Endothelial cell of umbilical vein (primary cell): ENCODE results near the gene GLB1L2. TPM values are rescaled to one million over a fixed set of nuclear protein-coding genes. Genes with fewer than 3 reads are reported as not detected.

Experiments used
- BruUV-seq: library from RNA; stranded (reverse); fragments of 400-500 nt; replicated peaks from 2 replicates; lab custom pipeline; 2021; lab: Mats Ljungman, UMichigan
- CTCF ChIA-PET: fragments of 300-600, 350-600 bp; sonication (Branson Sonifier 250); formaldehyde crosslinking; loops from one replicate; lab custom pipeline; 2021; ENCODE audit warnings: antibody characterized with exemption, inconsistent platforms; lab: Charles Lee
- POLR2A ChIA-PET: fragments of 300-600, 350-600 bp; sonication (Branson Sonifier 250); formaldehyde crosslinking; loops from one replicate; lab custom pipeline; 2021; ENCODE audit warnings: antibody characterized with exemption, inconsistent platforms; lab: Charles Lee
- DNase-seq: peaks from one replicate; pipeline ENCODE4 v3.0.0-alpha.2; 2011; ENCODE audit warnings: low read depth, low spot score
- FAIRE-seq: peaks from 2 replicates; lab custom pipeline; 2011; peaks lifted over from hg19 to GRCh38; lab: Jason Lieb, UNC
- H2AFZ ChIP-seq: 2 replicates; pipeline ENCODE4 v1.6.0; 2012; ENCODE audit warnings: low read depth, low read length, control low read depth, inconsistent platforms
- H3K27ac ChIP-seq: 2 replicates; pipeline ENCODE4 v1.5.1; 2011; ENCODE audit warnings: low read depth, mild to moderate bottlenecking, control low read depth, low read length, moderate library complexity; ENCODE audit not compliant: insufficient read depth
- H3K27me3 ChIP-seq, 2 experiments: 2 replicates each; pipeline versions ENCODE4 v1.6.0 to v1.6.1; 2011; ENCODE audit warnings: low read length in 2 of 2, mixed read lengths in 1 of 2; ENCODE audit not compliant: control insufficient read depth in 2 of 2, insufficient read depth in 2 of 2
- H3K36me3 ChIP-seq, 2 experiments: 2 replicates in 1 of 2; 3 replicates in 1 of 2; pipeline ENCODE4 v1.5.1; 2011; ENCODE audit warnings: low read length in 2 of 2, mild to moderate bottlenecking in 1 of 2, moderate library complexity in 1 of 2; ENCODE audit not compliant: control insufficient read depth in 2 of 2, insufficient read depth in 2 of 2; ENCODE audit errors: extremely low read depth in 1 of 2
- H3K4me1 ChIP-seq: 3 replicates; pipeline ENCODE4 v1.5.1; 2011; ENCODE audit warnings: mild to moderate bottlenecking, low read length; ENCODE audit not compliant: control insufficient read depth, insufficient read depth; ENCODE audit errors: extremely low read depth
- H3K4me2 ChIP-seq: 2 replicates; pipeline ENCODE4 v1.6.1; 2011; ENCODE audit warnings: low read length, control low read depth, mixed read lengths; ENCODE audit not compliant: insufficient read depth
- H3K4me3 ChIP-seq, 3 experiments: fragments of 200-600 bp in 1 of 3; sonication (generic), shearing (Covaris generic) in 1 of 3; replicated peaks in 1 of 3; 2 replicates each; pipeline ENCODE4 v1.5.1; 2011 to 2016; ENCODE audit warnings: control low read depth in 3 of 3, low read length in 3 of 3, mild to moderate bottlenecking in 2 of 3, inconsistent platforms in 1 of 3, low read depth in 1 of 3, moderate library complexity in 1 of 3; ENCODE audit not compliant: insufficient read depth in 1 of 3
- H3K79me2 ChIP-seq: 2 replicates; pipeline ENCODE4 v1.6.0; 2012; ENCODE audit warnings: low read length, inconsistent platforms; ENCODE audit not compliant: control insufficient read depth, insufficient read depth
- H3K9ac ChIP-seq: replicated peaks from 2 replicates; pipeline ENCODE3; 2011; ENCODE audit warnings: low read length, control low read depth; ENCODE audit not compliant: insufficient read depth; ENCODE audit errors: extremely low read depth
- H3K9me1 ChIP-seq: replicated peaks from 3 replicates; pipeline ENCODE4 v1.6.0; 2011; ENCODE audit warnings: mild to moderate bottlenecking, low read length; ENCODE audit not compliant: control insufficient read depth, insufficient read depth; ENCODE audit errors: extremely low read depth
- H3K9me3 ChIP-seq: replicated peaks from 2 replicates; pipeline ENCODE4 v1.5.1; 2012; ENCODE audit warnings: low read length, inconsistent platforms; ENCODE audit not compliant: control insufficient read depth, insufficient read depth
- H4K20me1 ChIP-seq: replicated peaks from 2 replicates; pipeline ENCODE3; 2011; ENCODE audit warnings: mild to moderate bottlenecking, low read length; ENCODE audit not compliant: control insufficient read depth, insufficient read depth; ENCODE audit errors: extremely low read depth
- CTCF ChIP-seq, 2 donors: IDR thresholded peaks; 1 replicate in 1 of 2; 2 replicates in 1 of 2; pipeline ENCODE4 v1.5.1; 2011; ENCODE audit warnings: low read length in 2 of 2, mild to moderate bottlenecking in 2 of 2, moderate library complexity in 2 of 2, control low read depth in 1 of 2, inconsistent platforms in 1 of 2, low read depth in 1 of 2; ENCODE audit not compliant: insufficient read depth in 1 of 2; ENCODE audit errors: extremely low read depth in 1 of 2
- EZH2 ChIP-seq: IDR thresholded peaks from 2 replicates; pipeline ENCODE4 v1.6.1; 2012; ENCODE audit warnings: borderline replicate concordance, low read depth, mild to moderate bottlenecking, moderate library complexity, low read length, inconsistent platforms; ENCODE audit not compliant: severe bottlenecking
- FOS ChIP-seq: IDR thresholded peaks from 2 replicates; pipeline ENCODE4 v1.6.1; 2011; ENCODE audit warnings: mild to moderate bottlenecking, low read length, moderate library complexity, borderline replicate concordance; ENCODE audit not compliant: insufficient read depth
- GATA2 ChIP-seq: IDR thresholded peaks from 2 replicates; pipeline ENCODE4 v1.7.0; 2011; ENCODE audit warnings: low read depth, mild to moderate bottlenecking, moderate library complexity, mixed read lengths, low read length; ENCODE audit not compliant: insufficient read length, insufficient read depth
- JUN ChIP-seq: IDR thresholded peaks from 2 replicates; pipeline ENCODE4 v1.6.1; 2011; ENCODE audit warnings: borderline replicate concordance, low read depth; ENCODE audit not compliant: insufficient read length, insufficient read depth
- MAX ChIP-seq: IDR thresholded peaks from 2 replicates; pipeline ENCODE4 v1.6.1; 2011; ENCODE audit not compliant: insufficient read depth, insufficient read length
- MYC ChIP-seq: IDR thresholded peaks from one replicate; pipeline ENCODE4 v1.6.1; 2011; ENCODE audit warnings: mild to moderate bottlenecking, low read depth, low read length
- POLR2A ChIP-seq: IDR thresholded peaks from 2 replicates; pipeline ENCODE4 v1.6.1; 2012; ENCODE audit warnings: low read depth, mild to moderate bottlenecking, control low read depth, low read length
- POLR2AphosphoS5 ChIP-seq: IDR thresholded peaks from 2 replicates; pipeline ENCODE4 v1.6.1; 2012; ENCODE audit warnings: low read depth, mild to moderate bottlenecking, control low read depth, low read length, moderate library complexity; ENCODE audit not compliant: insufficient read depth
- dilution Hi-C: fragments of 300-500 bp; cut with MboI; formaldehyde crosslinking; loops from one replicate; pipeline ENCODE4 v1.15.0; 2019; ENCODE audit warnings: low sequenced_read_pairs; ENCODE audit not compliant: extremely low pct_ligation_motif_present
- intact Hi-C: fragments of 100-400 bp; cut with micrococcal nuclease; formaldehyde crosslinking; loops from one replicate; pipeline ENCODE4 v1.10.0; 2022
- polyA plus RNA-seq, 4 experiments: library from polyadenylated mRNA; depleted of rRNA in 3 of 4; stranded (reverse) in 3 of 4; unstranded in 1 of 4; fragments of >200 nt; gene quantifications; 2 replicates each; pipeline versions ENCODE4 v1.2.1 to v1.2.3, GENCODE V29; 2011 to 2012; ENCODE audit warnings: missing spikeins in 1 of 4
- total RNA-seq: library from RNA; stranded (reverse); gene quantifications from 2 replicates; pipeline ENCODE4 v1.2.3, GENCODE V29; 2021

Gene GLB1L2
- total and polyA plus RNA-seq, 2 donors (not counting 3 experiments of a cell fraction or from before 2014, with no cell fraction given) = 0.55 to 0.59 TPM

GRCh38 chr11:134313379-134313778 is 18.4 kb upstream of the GLB1L2 start:
- Histone ChIP-seq H3K36me3 (no peaks in the 10 kb centered on the region), H3K9ac (no peak overlapping the region), H3K4me2 (no peak overlapping the region), H4K20me1 (no peaks in the 10 kb centered on the region), H3K79me2 (no peaks in the 10 kb centered on the region), H3K4me1 (no peaks in the 10 kb centered on the region), H3K27ac (no peak overlapping the region), H3K27me3 (no peaks in the 10 kb centered on the region), H2AFZ (no peak overlapping the region), H3K9me3 (no peaks in the 10 kb centered on the region), H3K4me3 (no peak overlapping the region), H3K9me1 (no peaks in the 10 kb centered on the region)
- TF ChIP-seq EZH2 = no peak
- TF ChIP-seq CTCF (IDR thresholded peaks at IDR 0.05; ENCODE audit: extremely low read depth in 1 of 2, insufficient read depth in 1 of 2, low read depth in 1 of 2, low read length in 2 of 2) = no peak
- TF ChIP-seq GATA2 = no peak
- TF ChIP-seq FOS = no peak
- TF ChIP-seq POLR2A = no peak
- no peak for TF ChIP-seq POLR2AphosphoS5
- no peak for TF ChIP-seq JUN
- no peak for TF ChIP-seq MAX
- no peak for TF ChIP-seq MYC
- ChIA-PET CTCF (no interaction called here), POLR2A (no interaction called here)
- no peak for FAIRE-seq
- intact Hi-C loops = no loop called here
- BruUV-seq = no TSS peak
- no peak for DNase-seq
- dilution Hi-C loops = no loop called here
